K562 (cell line): Measurements from ENCODE around the gene MAN1A1. TPM values are rescaled to one million over a fixed set of nuclear protein-coding genes. Genes with fewer than 3 reads are reported as not detected.

ENCODE experiments used
- ARID4B ChIP-seq: sonication (generic); formaldehyde crosslinking; IDR thresholded peaks from 2 replicates; pipeline ENCODE4 v1.8.0; 2022; ENCODE audit warnings: mild to moderate bottlenecking, missing genetic modification reagents
- MAZ ChIP-seq, 2 experiments: fragments of 450-650 bp in 1 of 2; sonication (generic) in 1 of 2; formaldehyde crosslinking; IDR thresholded peaks in 1 of 2; conservative IDR thresholded peaks in 1 of 2; 2 replicates each; pipeline versions ENCODE4 v1.4.0 to v1.5.0; 2020; ENCODE audit warnings: mild to moderate bottlenecking in 1 of 2, missing genetic modification reagents in 1 of 2
- SUPT5H ChIP-seq: fragments of 450-650 bp; IDR thresholded peaks from 2 replicates; pipeline ENCODE4 v1.6.1; 2016
- ZNF140 ChIP-seq: fragments of 250-450 bp; sonication (Bioruptor Pico); IDR thresholded peaks from 2 replicates; pipeline ENCODE4 v1.8.0; 2021; ENCODE audit warnings: moderate library complexity, mild to moderate bottlenecking, inconsistent platforms
- ZNF324 ChIP-seq: fragments of 250-450 bp; sonication (Bioruptor Pico); IDR thresholded peaks from 2 replicates; pipeline ENCODE4 v1.4.0; 2020; ENCODE audit warnings: mild to moderate bottlenecking
- ZNF518B ChIP-seq: fragments of 250-450 bp; sonication (Bioruptor Pico); IDR thresholded peaks from 2 replicates; pipeline ENCODE4 v1.5.0; 2021; ENCODE audit warnings: mild to moderate bottlenecking, moderate library complexity
- polyA plus RNA-seq, 8 experiments: library from polyadenylated mRNA; depleted of rRNA in 4 of 8; stranded (reverse) in 5 of 8; unstranded in 3 of 8; fragments of >200 nt; fragmentation: Nextera tagmentation in 2 of 8; fragmentation: Illumina TruSeq in 1 of 8; extraction: Ambion mirVana in 2 of 8; extraction: Trizol in 1 of 8; gene quantifications; 2 replicates each; pipeline versions ENCODE4 v1.2.1 to v1.2.3, GENCODE V29; 2011 to 2014; ENCODE audit warnings: inconsistent platforms in 1 of 8, missing spikeins in 1 of 8
- total RNA-seq, 7 experiments: library from RNA; depleted of rRNA in 6 of 7; stranded (reverse); fragments of >200 nt in 6 of 7; fragmentation: Illumina TruSeq in 2 of 7; extraction: Trizol in 2 of 7; gene quantifications; 2 replicates each; pipeline versions ENCODE4 v1.2.1 to v1.2.3, GENCODE V29; 2011 to 2021; ENCODE audit warnings: low replicate concordance in 1 of 7

The MAN1A1 gene
- total and polyA plus RNA-seq, 9 of the 15 experiments (the other 6 are each of a cell fraction or from before 2014, with no cell fraction given) = 24.5 to 78.4 (median 59.7) TPM

GRCh38 chr6:119318176-119318575 is 31.4 kb downstream of the MAN1A1 start (continued):
- no peak for TF ChIP-seq ZNF518B (CRISPR knock-in tag)
- no peak for TF ChIP-seq ZNF324 (CRISPR knock-in tag)
- TF ChIP-seq MAZ (CRISPR knock-in tag; conservative IDR thresholded peaks at IDR 0.05 in 1 of 2, IDR thresholded peaks at IDR 0.05 in 1 of 2) = no peak; a peak in 1 of 4 replicates
- no peak for TF ChIP-seq SUPT5H
- TF ChIP-seq ARID4B (CRISPR knock-in tag) = no peak
- TF ChIP-seq ZNF140 (CRISPR knock-in tag) = no peak
